ENCODE data around the gene SPIN1.

Gene SPIN1

GRCh38 chr9:88425538-88425950 lies 37.3 kb downstream of the SPIN1 start:
- H3K27ac ChIP-seq, result no peak overlapping the region
- no peaks in the 10 kb centered on the region for H3K36me3 ChIP-seq (ENCODE audit: insufficient read depth)
- no peak overlapping the region for H3K9ac ChIP-seq
- no peak overlapping the region for H2AFZ ChIP-seq (ENCODE audit: low read depth)
- H4K20me1 ChIP-seq (ENCODE audit: insufficient read depth), result no peaks in the 10 kb centered on the region
- no peak overlapping the region for H3K4me2 ChIP-seq
- H3K79me2 ChIP-seq (ENCODE audit: insufficient read depth, low read depth), result peaks cover 5% of the 10 kb centered on the region; the same call in 1 of the 2 replicates
- H3K4me3 ChIP-seq (IDR thresholded peaks at IDR 0.05; ENCODE audit: insufficient read depth, low read depth, low read length), result no peak overlapping the region
- no peaks in the 10 kb centered on the region for H3K4me1 ChIP-seq (ENCODE audit: low read depth, poor library complexity, severe bottlenecking)
- no peaks in the 10 kb centered on the region for H3K27me3 ChIP-seq (ENCODE audit: insufficient read depth, low read depth)
- no peak for TF ChIP-seq CTCF (conservative IDR thresholded peaks at IDR 0.05; ENCODE audit: low read depth, low read length)

GRCh38 chr9:88426651-88427050 lies 38.4 kb downstream of the SPIN1 start:
- no peaks in the 10 kb centered on the region for H3K36me3 ChIP-seq (ENCODE audit: insufficient read depth)
- no peak for TF ChIP-seq CTCF (conservative IDR thresholded peaks at IDR 0.05; ENCODE audit: low read depth, low read length)

GRCh38 chr9:88429595-88430430 lies 41.6 kb downstream of the SPIN1 start:
- Histone ChIP-seq H3K36me3 (ENCODE audit: insufficient read depth) (no peaks in the 10 kb centered on the region), H2AFZ (ENCODE audit: low read depth) (no peak overlapping the region), H3K27ac (no peak overlapping the region), H3K27me3 (ENCODE audit: insufficient read depth, low read depth) (no peaks in the 10 kb centered on the region), H3K4me2 (no peak overlapping the region), H4K20me1 (ENCODE audit: insufficient read depth) (no peaks in the 10 kb centered on the region), H3K79me2 (ENCODE audit: insufficient read depth, low read depth) (no peaks in the 10 kb centered on the region), H3K9ac (no peak overlapping the region), H3K4me3 (IDR thresholded peaks at IDR 0.05; ENCODE audit: insufficient read depth, low read depth, low read length) (no peak overlapping the region), H3K4me1 (ENCODE audit: low read depth, poor library complexity, severe bottlenecking) (no peaks in the 10 kb centered on the region)
- TF ChIP-seq CTCF (conservative IDR thresholded peaks at IDR 0.05; ENCODE audit: low read depth, low read length), result no peak

More at GRCh38 chr9:88426651-88427050, 38.4 kb downstream of the SPIN1 start:
- peaks cover 5% of the 10 kb centered on the region; the same call in 1 of the 2 replicates for H3K79me2 ChIP-seq (ENCODE audit: insufficient read depth, low read depth)
- H4K20me1 ChIP-seq (ENCODE audit: insufficient read depth), result no peaks in the 10 kb centered on the region
- no peak overlapping the region for H3K9ac ChIP-seq
- no peaks in the 10 kb centered on the region for H3K4me1 ChIP-seq (ENCODE audit: low read depth, poor library complexity, severe bottlenecking)
- no peaks in the 10 kb centered on the region for H3K27me3 ChIP-seq (ENCODE audit: insufficient read depth, low read depth)
- H3K27ac ChIP-seq, result no peak overlapping the region
- no peak overlapping the region for H2AFZ ChIP-seq (ENCODE audit: low read depth)
- H3K4me2 ChIP-seq, result no peak overlapping the region
- H3K4me3 ChIP-seq (IDR thresholded peaks at IDR 0.05; ENCODE audit: insufficient read depth, low read depth, low read length), result no peak overlapping the region

GRCh38 chr9:88433583-88434255 lies 45.5 kb downstream of the SPIN1 start:
- no peaks in the 10 kb centered on the region for H3K79me2 ChIP-seq (ENCODE audit: insufficient read depth, low read depth)
- no peak overlapping the region for H3K27ac ChIP-seq

More at GRCh38 chr9:88433583-88434255, 45.5 kb downstream of the SPIN1 start:
- Histone ChIP-seq H2AFZ (ENCODE audit: low read depth) (no peak overlapping the region), H3K4me1 (ENCODE audit: low read depth, poor library complexity, severe bottlenecking) (no peaks in the 10 kb centered on the region), H4K20me1 (ENCODE audit: insufficient read depth) (no peaks in the 10 kb centered on the region), H3K9ac (no peak overlapping the region), H3K4me3 (IDR thresholded peaks at IDR 0.05; ENCODE audit: insufficient read depth, low read depth, low read length) (no peak overlapping the region), H3K4me2 (no peak overlapping the region), H3K27me3 (ENCODE audit: insufficient read depth, low read depth) (no peaks in the 10 kb centered on the region), H3K36me3 (ENCODE audit: insufficient read depth) (no peaks in the 10 kb centered on the region)
- no peak for TF ChIP-seq CTCF (conservative IDR thresholded peaks at IDR 0.05; ENCODE audit: low read depth, low read length)

All from KMS-11 (cell line).